HepG2 (cell line): ENCODE data around the gene NPB. TPM values are rescaled to one million over a fixed set of nuclear protein-coding genes. Genes with fewer than 3 reads are reported as not detected.

ENCODE experiments used
- ASH2L ChIP-seq: fragments of 300-600, 200-600 bp; sonication (generic); IDR thresholded peaks from 2 replicates; pipeline ENCODE4 v1.7.0; 2017; ENCODE audit warnings: low read depth, mild to moderate bottlenecking, moderate library complexity, mixed read lengths, low read length; ENCODE audit not compliant: insufficient read length
- IKZF4 ChIP-seq: sonication (generic); formaldehyde crosslinking; IDR thresholded peaks from 2 replicates; pipeline ENCODE4 v1.5.1; 2020; ENCODE audit warnings: borderline replicate concordance, mild to moderate bottlenecking, low read depth, missing genetic modification reagents; ENCODE audit errors: not compliant biosample characterization
- KDM4B ChIP-seq: sonication (generic); formaldehyde crosslinking; IDR thresholded peaks from 2 replicates; pipeline ENCODE4 v1.4.0; 2020; ENCODE audit warnings: missing genetic modification reagents
- POLR2AphosphoS5 ChIP-seq: IDR thresholded peaks from 2 replicates; pipeline ENCODE4 v1.6.1; 2012; ENCODE audit warnings: low read depth, low read length
- RORA ChIP-seq: sonication (generic); formaldehyde crosslinking; IDR thresholded peaks from 2 replicates; pipeline ENCODE4 v1.5.0; 2020; ENCODE audit warnings: mild to moderate bottlenecking, missing genetic modification reagents, moderate library complexity
- SMC3 ChIP-seq: IDR thresholded peaks from 2 replicates; pipeline ENCODE4 v1.6.1; 2011; ENCODE audit warnings: low read length, improper control_type of control experiment
- SOX6 ChIP-seq, 2 experiments: fragments of 450-650 bp in 1 of 2; sonication (generic) in 1 of 2; formaldehyde crosslinking in 1 of 2; IDR thresholded peaks; 2 replicates each; pipeline versions ENCODE4 v1.4.0 to v1.6.1; 2017 to 2020; ENCODE audit warnings: antibody characterized with exemption in 1 of 2, mild to moderate bottlenecking in 1 of 2, missing genetic modification reagents in 1 of 2
- TOPORS ChIP-seq: sonication (generic); formaldehyde crosslinking; IDR thresholded peaks from 2 replicates; pipeline ENCODE4 v1.8.0; 2023; ENCODE audit warnings: mild to moderate bottlenecking, missing genetic modification reagents
- ZBTB42 ChIP-seq: sonication (generic); formaldehyde crosslinking; IDR thresholded peaks from 2 replicates; pipeline ENCODE4 v1.5.0; 2020; ENCODE audit warnings: mild to moderate bottlenecking, missing genetic modification reagents
- ZNF746 ChIP-seq: sonication (generic); formaldehyde crosslinking; IDR thresholded peaks from 2 replicates; pipeline ENCODE4 v1.8.0; 2022; ENCODE audit warnings: mild to moderate bottlenecking, missing genetic modification reagents
- ZSCAN9 ChIP-seq: IDR thresholded peaks from 2 replicates; pipeline ENCODE4 v1.6.1; 2016; ENCODE audit warnings: borderline replicate concordance
- ZUFSP ChIP-seq: sonication (generic); formaldehyde crosslinking; IDR thresholded peaks from 2 replicates; pipeline ENCODE4 v1.9.0; 2021; ENCODE audit warnings: missing genetic modification reagents, mild to moderate bottlenecking, borderline replicate concordance
- polyA plus RNA-seq, 8 experiments: library from polyadenylated mRNA; depleted of rRNA in 3 of 8; stranded (reverse) in 7 of 8; unstranded in 1 of 8; fragments of >200 nt; fragmentation: Illumina TruSeq in 4 of 8; extraction: Trizol in 4 of 8; gene quantifications; 2 replicates each; pipeline versions ENCODE4 v1.2.1 to v1.2.3, GENCODE V29; 2011 to 2016; ENCODE audit warnings: low read depth in 4 of 8, missing spikeins in 1 of 8, mixed read lengths in 1 of 8; ENCODE audit not compliant: insufficient read depth in 1 of 8
- total RNA-seq, 5 experiments: library from RNA; depleted of rRNA; stranded (reverse); fragments of >200 nt; fragmentation: Illumina TruSeq; extraction: Trizol; gene quantifications; 2 replicates each; pipeline ENCODE4 v1.2.3, GENCODE V29; 2016; ENCODE audit warnings: low read depth in 1 of 5
- TF ChIP-seq, protein P1 (sequence below): fragments of 450-650 bp; IDR thresholded peaks from 2 replicates; pipeline ENCODE4 v1.6.1; 2017
- TF ChIP-seq, protein P2 (sequence below): sonication (generic); formaldehyde crosslinking; IDR thresholded peaks from 2 replicates; pipeline ENCODE4 v1.5.0; 2020; ENCODE audit warnings: missing genetic modification reagents
- TF ChIP-seq, protein P3 (sequence below): sonication (generic); formaldehyde crosslinking; IDR thresholded peaks from 2 replicates; pipeline ENCODE4 v1.9.0; 2021; ENCODE audit warnings: missing genetic modification reagents, mild to moderate bottlenecking, borderline replicate concordance
- TF ChIP-seq, protein P4 (sequence below): sonication (generic); formaldehyde crosslinking; conservative IDR thresholded peaks from 2 replicates; pipeline ENCODE4 v1.4.0; 2020; ENCODE audit warnings: mild to moderate bottlenecking, missing genetic modification reagents, moderate library complexity
- TF ChIP-seq, protein P5 (sequence below): sonication (generic); formaldehyde crosslinking; IDR thresholded peaks from 2 replicates; pipeline ENCODE4 v1.8.0; 2022; ENCODE audit warnings: missing genetic modification reagents, mild to moderate bottlenecking, borderline replicate concordance

Gene NPB
- total and polyA plus RNA-seq, 2 of the 13 experiments (the other 11 are each of a cell fraction or from before 2014, with no cell fraction given) = 0.11 to 0.93 TPM

GRCh38 chr17:81926451-81927151 is 24.6 kb downstream of the NPB start (continued):
- TF ChIP-seq SMC3 (no peak; the same call in 1 of the 2 replicates), RORA (no peak), ZBTB42 (CRISPR knock-in tag) (0 out of 2 replicates have a peak, but pooled peaks have one; percentile 33), IKZF4 (CRISPR knock-in tag) (no peak), TOPORS (CRISPR knock-in tag) (no peak), SOX6 (IDR thresholded peaks at IDR 0.05) (no peak), SOX6 (CRISPR knock-in tag; IDR thresholded peaks at IDR 0.05) (peak; percentile 73), KDM4B (CRISPR knock-in tag) (no peak), POLR2AphosphoS5 (peak; percentile 62), ZUFSP (no peak), ZSCAN9 (CRISPR knock-in tag) (no peak), ZNF746 (peak; percentile 86; the same call in 1 of the 2 replicates), ASH2L (peak; percentile 37)
- TF ChIP-seq, protein P1, sequence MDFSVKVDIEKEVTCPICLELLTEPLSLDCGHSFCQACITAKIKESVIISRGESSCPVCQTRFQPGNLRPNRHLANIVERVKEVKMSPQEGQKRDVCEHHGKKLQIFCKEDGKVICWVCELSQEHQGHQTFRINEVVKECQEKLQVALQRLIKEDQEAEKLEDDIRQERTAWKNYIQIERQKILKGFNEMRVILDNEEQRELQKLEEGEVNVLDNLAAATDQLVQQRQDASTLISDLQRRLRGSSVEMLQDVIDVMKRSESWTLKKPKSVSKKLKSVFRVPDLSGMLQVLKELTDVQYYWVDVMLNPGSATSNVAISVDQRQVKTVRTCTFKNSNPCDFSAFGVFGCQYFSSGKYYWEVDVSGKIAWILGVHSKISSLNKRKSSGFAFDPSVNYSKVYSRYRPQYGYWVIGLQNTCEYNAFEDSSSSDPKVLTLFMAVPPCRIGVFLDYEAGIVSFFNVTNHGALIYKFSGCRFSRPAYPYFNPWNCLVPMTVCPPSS = no peak
- TF ChIP-seq, protein P2, sequence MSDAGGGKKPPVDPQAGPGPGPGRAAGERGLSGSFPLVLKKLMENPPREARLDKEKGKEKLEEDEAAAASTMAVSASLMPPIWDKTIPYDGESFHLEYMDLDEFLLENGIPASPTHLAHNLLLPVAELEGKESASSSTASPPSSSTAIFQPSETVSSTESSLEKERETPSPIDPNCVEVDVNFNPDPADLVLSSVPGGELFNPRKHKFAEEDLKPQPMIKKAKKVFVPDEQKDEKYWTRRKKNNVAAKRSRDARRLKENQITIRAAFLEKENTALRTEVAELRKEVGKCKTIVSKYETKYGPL (CRISPR knock-in tag) = no peak
- TF ChIP-seq, protein P3, sequence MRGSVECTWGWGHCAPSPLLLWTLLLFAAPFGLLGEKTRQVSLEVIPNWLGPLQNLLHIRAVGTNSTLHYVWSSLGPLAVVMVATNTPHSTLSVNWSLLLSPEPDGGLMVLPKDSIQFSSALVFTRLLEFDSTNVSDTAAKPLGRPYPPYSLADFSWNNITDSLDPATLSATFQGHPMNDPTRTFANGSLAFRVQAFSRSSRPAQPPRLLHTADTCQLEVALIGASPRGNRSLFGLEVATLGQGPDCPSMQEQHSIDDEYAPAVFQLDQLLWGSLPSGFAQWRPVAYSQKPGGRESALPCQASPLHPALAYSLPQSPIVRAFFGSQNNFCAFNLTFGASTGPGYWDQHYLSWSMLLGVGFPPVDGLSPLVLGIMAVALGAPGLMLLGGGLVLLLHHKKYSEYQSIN (CRISPR knock-in tag) = no peak
- TF ChIP-seq, protein P4, sequence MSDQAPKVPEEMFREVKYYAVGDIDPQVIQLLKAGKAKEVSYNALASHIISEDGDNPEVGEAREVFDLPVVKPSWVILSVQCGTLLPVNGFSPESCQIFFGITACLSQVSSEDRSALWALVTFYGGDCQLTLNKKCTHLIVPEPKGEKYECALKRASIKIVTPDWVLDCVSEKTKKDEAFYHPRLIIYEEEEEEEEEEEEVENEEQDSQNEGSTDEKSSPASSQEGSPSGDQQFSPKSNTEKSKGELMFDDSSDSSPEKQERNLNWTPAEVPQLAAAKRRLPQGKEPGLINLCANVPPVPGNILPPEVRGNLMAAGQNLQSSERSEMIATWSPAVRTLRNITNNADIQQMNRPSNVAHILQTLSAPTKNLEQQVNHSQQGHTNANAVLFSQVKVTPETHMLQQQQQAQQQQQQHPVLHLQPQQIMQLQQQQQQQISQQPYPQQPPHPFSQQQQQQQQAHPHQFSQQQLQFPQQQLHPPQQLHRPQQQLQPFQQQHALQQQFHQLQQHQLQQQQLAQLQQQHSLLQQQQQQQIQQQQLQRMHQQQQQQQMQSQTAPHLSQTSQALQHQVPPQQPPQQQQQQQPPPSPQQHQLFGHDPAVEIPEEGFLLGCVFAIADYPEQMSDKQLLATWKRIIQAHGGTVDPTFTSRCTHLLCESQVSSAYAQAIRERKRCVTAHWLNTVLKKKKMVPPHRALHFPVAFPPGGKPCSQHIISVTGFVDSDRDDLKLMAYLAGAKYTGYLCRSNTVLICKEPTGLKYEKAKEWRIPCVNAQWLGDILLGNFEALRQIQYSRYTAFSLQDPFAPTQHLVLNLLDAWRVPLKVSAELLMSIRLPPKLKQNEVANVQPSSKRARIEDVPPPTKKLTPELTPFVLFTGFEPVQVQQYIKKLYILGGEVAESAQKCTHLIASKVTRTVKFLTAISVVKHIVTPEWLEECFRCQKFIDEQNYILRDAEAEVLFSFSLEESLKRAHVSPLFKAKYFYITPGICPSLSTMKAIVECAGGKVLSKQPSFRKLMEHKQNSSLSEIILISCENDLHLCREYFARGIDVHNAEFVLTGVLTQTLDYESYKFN (CRISPR knock-in tag) = peak; percentile 72
- TF ChIP-seq, protein P5, sequence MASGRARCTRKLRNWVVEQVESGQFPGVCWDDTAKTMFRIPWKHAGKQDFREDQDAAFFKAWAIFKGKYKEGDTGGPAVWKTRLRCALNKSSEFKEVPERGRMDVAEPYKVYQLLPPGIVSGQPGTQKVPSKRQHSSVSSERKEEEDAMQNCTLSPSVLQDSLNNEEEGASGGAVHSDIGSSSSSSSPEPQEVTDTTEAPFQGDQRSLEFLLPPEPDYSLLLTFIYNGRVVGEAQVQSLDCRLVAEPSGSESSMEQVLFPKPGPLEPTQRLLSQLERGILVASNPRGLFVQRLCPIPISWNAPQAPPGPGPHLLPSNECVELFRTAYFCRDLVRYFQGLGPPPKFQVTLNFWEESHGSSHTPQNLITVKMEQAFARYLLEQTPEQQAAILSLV (CRISPR knock-in tag) = no peak
